GM21360 (cell line): ENCODE measurements around the gene TSPAN31.
A peak's percentile ranks its signal among the peaks of the same experiment; 100 is the strongest.

ENCODE experiments used
- ATAC-seq: cut with Tn5 transposase; IDR thresholded peaks from one replicate; pipeline ENCODE4 v1.9.1; 2021; ENCODE audit warnings: mild to moderate bottlenecking, moderate library complexity; ENCODE audit not compliant: unreplicated experiment

TSPAN31 gene

GRCh38 chr12:57735198-57735855, 9.5 kb upstream of the TSPAN31 start:
- ATAC-seq: no peak

GRCh38 chr12:57735952-57736740, 8.7 kb upstream of the TSPAN31 start:
- ATAC-seq: no peak

- no peak for ATAC-seq
Observed at GRCh38 chr12:57736741-57737466, 7.9 kb upstream of the TSPAN31 start.

- no peak for ATAC-seq
Observed at GRCh38 chr12:57737467-57738460, 7.1 kb upstream of the TSPAN31 start.

- ATAC-seq: no peak
Observed at GRCh38 chr12:57738661-57739237, 6.1 kb upstream of the TSPAN31 start, which contains the start of gene AGAP2. TSS of gene AGAP2 (minus strand) at chr12:57738742. CDS start at chr12:57738246, 496 bp downstream.

GRCh38 chr12:57739387-57739786, 5.5 kb upstream of the TSPAN31 start:
- no peak for ATAC-seq

- ATAC-seq: no peak
Observed at GRCh38 chr12:57739914-57740538, 4.8 kb upstream of the TSPAN31 start.

GRCh38 chr12:57740656-57741412, 4.0 kb upstream of the TSPAN31 start:
- ATAC-seq: peak; percentile 41

- peak; percentile 3 for ATAC-seq
Observed at GRCh38 chr12:57741413-57741789, 3.4 kb upstream of the TSPAN31 start.

GRCh38 chr12:57741844-57742738, 2.7 kb upstream of the TSPAN31 start:
- peak; percentile 46 for ATAC-seq

- ATAC-seq: no peak
Observed at GRCh38 chr12:57743769-57744168, 1.1 kb upstream of the TSPAN31 start.

GRCh38 chr12:57744194-57744776, 554 bp upstream of the TSPAN31 start:
- peak; percentile 30 for ATAC-seq

- no peak for ATAC-seq
Observed at GRCh38 chr12:57745485-57745881, 644 bp downstream of the TSPAN31 start.

GRCh38 chr12:57746025-57746424, 1.2 kb downstream of the TSPAN31 start:
- no peak for ATAC-seq

- no peak for ATAC-seq
Observed at GRCh38 chr12:57749061-57749460, 4.2 kb downstream of the TSPAN31 start.

- ATAC-seq: no peak
Observed at GRCh38 chr12:57750561-57751431, 6.0 kb downstream of the TSPAN31 start.

- no peak for ATAC-seq
Observed at GRCh38 chr12:57751432-57751787, 6.6 kb downstream of the TSPAN31 start.
